A673 (cell line): Measurements from ENCODE around the gene FOXP2. TPM values are rescaled to one million over a fixed set of nuclear protein-coding genes. Genes with fewer than 3 reads are reported as not detected.
A peak's percentile ranks its signal among the peaks of the same experiment; 100 is the strongest.

Experiments used
- BruUV-seq: library from RNA; stranded (reverse); fragments of 400-500 nt; replicated peaks from 2 replicates; lab custom pipeline; 2021; lab: Mats Ljungman, UMichigan
- CTCF ChIA-PET: fragments of 300-600 bp; sonication (Branson Sonifier 250); formaldehyde crosslinking; loops from one replicate; lab custom pipeline; 2022; ENCODE audit warnings: antibody characterized with exemption; lab: Charles Lee
- POLR2A ChIA-PET: fragments of 300-600 bp; sonication (Branson Sonifier 250); formaldehyde crosslinking; loops from one replicate; lab custom pipeline; 2022; ENCODE audit warnings: antibody characterized with exemption; ENCODE audit not compliant: low non-redundant PET; lab: Charles Lee
- DNase-seq: peaks from one replicate; pipeline ENCODE4 v3.0.0-alpha.2; 2015; ENCODE audit warnings: low spot score
- H3K27ac ChIP-seq: fragments of 200-600 bp; sonication (generic); 2 replicates; pipeline ENCODE4 v1.5.1; 2016; ENCODE audit warnings: mixed run types, low read depth, mild to moderate bottlenecking, mixed read lengths, antibody characterized with exemption, low read length; ENCODE audit not compliant: poor library complexity, severe bottlenecking
- H3K27me3 ChIP-seq: fragments of 200-600 bp; sonication (generic); replicated peaks from 2 replicates; pipeline ENCODE4 v1.6.1; 2017; ENCODE audit warnings: mixed run types, low read depth, mild to moderate bottlenecking, mixed read lengths, antibody characterized with exemption, low read length; ENCODE audit not compliant: insufficient read depth, poor library complexity
- H3K36me3 ChIP-seq: fragments of 200-600 bp; sonication (generic); 2 replicates; pipeline ENCODE4 v1.6.1; 2016; ENCODE audit warnings: mixed run types, mild to moderate bottlenecking, mixed read lengths, antibody characterized with exemption, low read length; ENCODE audit not compliant: insufficient read depth, poor library complexity, severe bottlenecking
- H3K4me1 ChIP-seq: fragments of 200-600 bp; sonication (generic); 2 replicates; pipeline ENCODE4 v1.6.1; 2017; ENCODE audit warnings: mixed run types, mild to moderate bottlenecking, mixed read lengths, antibody characterized with exemption, low read length; ENCODE audit not compliant: insufficient read depth, poor library complexity, severe bottlenecking
- H3K4me3 ChIP-seq: fragments of 200-600 bp; sonication (generic); 2 replicates; pipeline ENCODE4 v1.5.1; 2016; ENCODE audit warnings: low read depth, mixed run types, mild to moderate bottlenecking, mixed read lengths, low read length; ENCODE audit not compliant: poor library complexity, severe bottlenecking
- H3K9me3 ChIP-seq: fragments of 200-600 bp; sonication (generic); 2 replicates; pipeline ENCODE4 v1.6.1; 2016; ENCODE audit warnings: mixed run types, low read depth, mild to moderate bottlenecking, mixed read lengths, antibody characterized with exemption, low read length; ENCODE audit not compliant: poor library complexity, severe bottlenecking
- EZH2 ChIP-seq: fragments of 200-600 bp; sonication (generic); IDR thresholded peaks from 2 replicates; pipeline ENCODE4 v1.6.1; 2017; ENCODE audit warnings: borderline replicate concordance, low read depth, mild to moderate bottlenecking, mixed read lengths, antibody characterized with exemption, low read length; ENCODE audit not compliant: poor library complexity, severe bottlenecking
- intact Hi-C: fragments of 100-400 bp; cut with micrococcal nuclease; formaldehyde crosslinking; loops from one replicate; pipeline ENCODE4 v1.10.0; 2022; ENCODE audit not compliant: unreplicated experiment
- total RNA-seq: library from RNA; stranded (reverse); gene quantifications from 2 replicates; pipeline ENCODE4 v1.2.3, GENCODE V29; 2021
- TF ChIP-seq, protein P1 (sequence below): fragments of 300-800, 200-600 bp; sonication (generic); conservative IDR thresholded peaks from 2 replicates; pipeline ENCODE4 v1.5.1; 2017; ENCODE audit warnings: low read depth, mild to moderate bottlenecking, antibody characterized with exemption, low read length, moderate library complexity, mixed read lengths

The FOXP2 gene
- total RNA-seq, 1 experiment from 2014 or later = not detected

DNA sequence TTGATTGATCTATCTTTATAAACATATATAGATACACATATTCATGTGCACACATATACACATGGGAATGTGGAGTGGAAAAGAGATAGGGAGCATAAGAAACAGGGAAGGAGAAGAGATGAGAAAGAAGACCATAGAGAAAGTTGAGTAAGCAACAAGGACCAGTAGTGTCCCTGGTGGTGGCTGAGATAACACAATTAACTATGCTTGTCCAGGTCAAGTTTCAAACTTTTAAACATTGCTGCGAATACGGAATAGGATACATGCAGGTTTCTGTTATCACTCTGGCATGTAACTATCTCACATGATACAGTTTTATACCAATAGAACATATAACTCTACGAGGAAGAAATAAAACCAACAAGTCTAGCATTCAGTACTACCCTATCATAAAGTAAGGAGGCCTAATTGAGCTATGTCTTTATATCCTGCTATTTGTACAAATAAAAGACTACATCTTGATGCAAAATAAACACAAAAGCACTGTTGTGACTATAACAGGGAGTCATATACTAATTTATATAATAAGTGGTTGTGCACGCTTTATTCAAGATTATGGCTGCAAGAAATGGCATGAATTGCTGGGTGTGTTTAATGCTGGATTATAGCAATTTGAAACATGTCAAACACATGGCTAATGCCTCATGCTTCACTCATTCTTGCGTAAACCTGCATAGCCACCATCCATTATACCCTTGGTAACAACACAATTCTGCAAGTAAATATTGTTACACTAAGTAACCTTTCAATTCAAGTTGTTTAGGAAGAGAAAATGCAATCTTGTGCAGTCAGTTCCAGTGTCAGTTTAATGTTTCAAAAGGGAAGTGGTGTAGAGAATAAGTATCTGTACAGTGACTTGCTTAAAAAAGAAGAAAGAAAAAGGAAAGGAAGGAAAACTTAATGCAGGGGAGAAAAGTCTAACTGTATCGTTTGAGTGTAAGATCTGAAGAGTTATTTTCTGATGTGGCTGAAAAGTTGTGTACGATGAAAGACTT is 8.2 kb downstream of the FOXP2 start:
- Histone ChIP-seq H3K9me3 (no peaks in the 10 kb centered on the region), H3K4me3 (no peak overlapping the region), H3K36me3 (no peaks in the 10 kb centered on the region), H3K4me1 (no peaks in the 10 kb centered on the region), H3K27ac (no peak overlapping the region), H3K27me3 (peaks cover 28% of the 10 kb centered on the region)
- CTCF ChIA-PET = no interaction called here
- POLR2A ChIA-PET = no interaction called here
- no peak for DNase-seq
- no TSS peak for BruUV-seq
- intact Hi-C loops = loop anchor here (10.0 kb wide), 2 partner anchors 242 to 1432 kb away; no protein-coding TSS in a partner anchor
- TF ChIP-seq EZH2 = no peak
- TF ChIP-seq, protein P1, sequence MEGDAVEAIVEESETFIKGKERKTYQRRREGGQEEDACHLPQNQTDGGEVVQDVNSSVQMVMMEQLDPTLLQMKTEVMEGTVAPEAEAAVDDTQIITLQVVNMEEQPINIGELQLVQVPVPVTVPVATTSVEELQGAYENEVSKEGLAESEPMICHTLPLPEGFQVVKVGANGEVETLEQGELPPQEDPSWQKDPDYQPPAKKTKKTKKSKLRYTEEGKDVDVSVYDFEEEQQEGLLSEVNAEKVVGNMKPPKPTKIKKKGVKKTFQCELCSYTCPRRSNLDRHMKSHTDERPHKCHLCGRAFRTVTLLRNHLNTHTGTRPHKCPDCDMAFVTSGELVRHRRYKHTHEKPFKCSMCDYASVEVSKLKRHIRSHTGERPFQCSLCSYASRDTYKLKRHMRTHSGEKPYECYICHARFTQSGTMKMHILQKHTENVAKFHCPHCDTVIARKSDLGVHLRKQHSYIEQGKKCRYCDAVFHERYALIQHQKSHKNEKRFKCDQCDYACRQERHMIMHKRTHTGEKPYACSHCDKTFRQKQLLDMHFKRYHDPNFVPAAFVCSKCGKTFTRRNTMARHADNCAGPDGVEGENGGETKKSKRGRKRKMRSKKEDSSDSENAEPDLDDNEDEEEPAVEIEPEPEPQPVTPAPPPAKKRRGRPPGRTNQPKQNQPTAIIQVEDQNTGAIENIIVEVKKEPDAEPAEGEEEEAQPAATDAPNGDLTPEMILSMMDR = peak; percentile 25; the same call in 1 of the 2 replicates

DNA sequence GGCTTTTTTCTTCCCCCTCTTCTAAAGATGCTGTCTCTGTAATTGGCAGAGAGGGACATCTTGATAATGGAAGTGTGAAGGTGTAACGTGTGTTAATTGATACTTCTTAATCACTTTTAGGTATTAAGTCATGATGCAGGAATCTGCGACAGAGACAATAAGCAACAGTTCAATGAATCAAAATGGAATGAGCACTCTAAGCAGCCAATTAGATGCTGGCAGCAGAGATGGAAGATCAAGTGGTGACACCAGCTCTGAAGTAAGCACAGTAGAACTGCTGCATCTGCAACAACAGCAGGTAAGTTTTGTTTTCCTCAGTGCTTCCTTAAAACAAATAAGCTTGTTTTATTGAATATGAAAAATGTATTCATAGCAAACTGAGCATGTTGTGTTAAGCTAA is 11.8 kb downstream of the FOXP2 start:
- Histone ChIP-seq H3K27me3 (peaks cover 29% of the 10 kb centered on the region), H3K4me1 (no peaks in the 10 kb centered on the region), H3K9me3 (no peaks in the 10 kb centered on the region), H3K36me3 (no peaks in the 10 kb centered on the region), H3K27ac (no peak overlapping the region), H3K4me3 (no peak overlapping the region)
- no TSS peak for BruUV-seq
- TF ChIP-seq, protein P1 = no peak
- no peak for TF ChIP-seq EZH2
- ChIA-PET POLR2A (no interaction called here), CTCF (interaction anchor here (1.3 kb wide), 1 partner anchor 113 kb away, joined by 4 read pairs; no protein-coding TSS in a partner anchor)
- DNase-seq = no peak
- intact Hi-C loops = loop anchor here (10.0 kb wide), 2 partner anchors 238 to 1428 kb away; no protein-coding TSS in a partner anchor

DNA sequence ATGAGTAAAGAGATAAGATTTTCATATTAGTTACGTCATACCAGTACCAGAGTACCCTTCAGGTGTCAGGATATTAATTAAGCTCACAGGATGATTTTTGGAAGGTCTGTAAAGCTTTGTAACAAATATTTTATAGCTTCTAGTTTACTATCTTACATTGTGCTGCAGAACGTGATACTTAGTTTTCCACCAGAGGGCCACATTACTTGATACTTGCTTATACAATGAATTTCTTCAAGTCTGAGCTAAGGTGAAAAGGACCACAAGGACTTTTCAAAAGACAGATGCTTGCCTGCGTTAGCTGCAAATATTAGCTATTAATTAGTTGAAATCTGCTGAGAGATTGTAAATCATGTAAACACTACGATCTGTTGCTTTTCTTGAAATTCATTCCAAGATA is 12.2 kb downstream of the FOXP2 start:
- POLR2A ChIA-PET = no interaction called here
- CTCF ChIA-PET = interaction anchor here (1.3 kb wide), 1 partner anchor 113 kb away, joined by 4 read pairs; no protein-coding TSS in a partner anchor
- no peaks in the 10 kb centered on the region for H3K4me1 ChIP-seq
- BruUV-seq = no TSS peak
- no peaks in the 10 kb centered on the region for H3K36me3 ChIP-seq
- intact Hi-C loops = loop anchor here (10.0 kb wide), 2 partner anchors 238 to 1428 kb away; no protein-coding TSS in a partner anchor
- no peak overlapping the region for H3K27ac ChIP-seq
- H3K27me3 ChIP-seq = peaks cover 32% of the 10 kb centered on the region
- no peak overlapping the region for H3K4me3 ChIP-seq
- no peaks in the 10 kb centered on the region for H3K9me3 ChIP-seq
- peak; percentile 19 for DNase-seq
- TF ChIP-seq, protein P1 = peak; percentile 43
- no peak for TF ChIP-seq EZH2
